Right kidney (tissue), 1 donor: ENCODE measurements around the gene CDH4.

Source experiments
- DNase-seq: peaks from one replicate; pipeline ENCODE4 v3.0.0-alpha.2; 2016

CDH4 gene

GRCh38 chr20:61830991-61831390 lies 578.9 kb downstream of the CDH4 start:
- DNase-seq: no peak

DNA sequence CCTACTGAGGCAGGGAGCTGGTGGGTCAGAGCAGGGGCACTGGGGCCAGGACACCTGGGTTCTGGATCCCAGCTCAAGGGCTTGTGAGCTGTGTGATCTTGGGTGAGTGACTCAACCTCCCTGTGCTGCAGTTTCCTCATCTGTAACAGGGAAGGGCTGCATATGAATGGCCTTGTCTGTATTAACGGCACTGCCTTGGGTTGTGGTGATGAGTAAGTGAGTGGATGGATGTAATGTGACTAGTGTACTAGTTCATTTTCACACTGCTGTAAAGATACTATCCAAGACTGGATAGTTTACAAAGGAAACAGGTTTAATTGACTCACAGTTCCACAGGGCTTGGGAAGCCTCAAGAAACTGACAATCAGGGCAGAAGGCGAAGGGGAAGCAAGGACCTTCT lies 580.1 kb downstream of the CDH4 start:
- no peak for DNase-seq

- no peak for DNase-seq
Observed at GRCh38 chr20:61833807-61834610, 581.9 kb downstream of the CDH4 start.

GRCh38 chr20:61835301-61835700 lies 583.2 kb downstream of the CDH4 start:
- no peak for DNase-seq

DNA sequence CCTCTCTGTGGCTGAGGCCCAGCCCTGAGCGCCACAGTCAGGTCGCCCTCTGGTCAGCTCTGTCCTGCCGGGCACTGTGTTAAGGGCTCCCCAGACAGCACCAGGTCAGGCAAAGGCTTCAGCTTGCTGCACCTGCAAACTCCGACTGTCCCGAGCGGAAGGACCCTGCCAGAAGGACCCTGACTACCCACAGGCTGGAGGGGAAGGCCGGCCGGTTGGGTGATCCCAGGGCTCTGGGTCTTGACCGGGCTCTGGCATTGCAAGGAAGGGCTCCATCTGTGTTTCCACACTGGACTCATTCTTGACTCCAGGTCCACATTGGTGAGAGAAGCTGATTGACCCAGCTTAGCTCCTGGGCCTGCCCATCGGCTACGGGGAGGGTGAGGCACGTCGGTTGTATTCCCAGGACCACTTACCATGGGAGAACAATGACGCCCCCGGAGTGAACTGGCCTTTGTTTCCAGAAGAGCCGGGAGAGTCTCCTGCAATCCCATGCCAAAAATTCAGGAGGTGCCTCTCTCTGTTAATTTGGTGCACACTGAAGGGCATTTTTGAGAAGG lies 583.8 kb downstream of the CDH4 start:
- DNase-seq: no peak

GRCh38 chr20:61837200-61837599 lies 585.1 kb downstream of the CDH4 start:
- no peak for DNase-seq

DNA sequence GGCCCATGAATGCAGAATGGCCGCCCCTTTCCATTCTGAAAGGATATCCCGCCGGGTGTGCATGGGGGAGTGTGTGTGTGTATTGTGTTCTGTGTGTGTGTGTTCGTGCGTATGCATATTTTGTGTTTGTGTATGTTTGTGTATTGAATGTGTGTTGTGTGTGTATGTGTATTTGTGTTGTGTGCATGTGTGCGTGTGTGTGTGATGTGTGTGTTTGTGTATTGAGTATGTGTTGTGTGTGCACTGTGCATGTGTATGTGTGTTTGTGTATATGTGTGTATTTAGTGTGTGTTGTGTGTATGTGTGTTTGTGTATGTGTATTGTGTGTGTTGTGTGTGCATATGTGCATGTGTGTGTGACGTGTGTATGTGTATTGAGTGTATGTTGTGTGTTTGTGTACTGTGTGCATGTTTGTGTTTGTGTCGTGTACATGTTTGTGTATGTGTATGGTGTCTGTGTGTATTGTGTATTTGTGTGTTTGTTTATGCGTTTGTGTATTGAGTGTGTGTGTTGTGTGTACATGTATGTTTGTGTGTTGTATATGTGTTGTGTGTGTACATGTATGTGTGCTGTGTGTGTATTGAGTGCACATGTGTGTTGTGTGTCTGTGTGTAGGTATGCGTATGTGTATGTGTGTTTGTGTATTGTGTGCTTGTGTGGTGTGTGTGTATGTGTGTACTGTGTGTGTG lies 587.3 kb downstream of the CDH4 start:
- DNase-seq: no peak

DNA sequence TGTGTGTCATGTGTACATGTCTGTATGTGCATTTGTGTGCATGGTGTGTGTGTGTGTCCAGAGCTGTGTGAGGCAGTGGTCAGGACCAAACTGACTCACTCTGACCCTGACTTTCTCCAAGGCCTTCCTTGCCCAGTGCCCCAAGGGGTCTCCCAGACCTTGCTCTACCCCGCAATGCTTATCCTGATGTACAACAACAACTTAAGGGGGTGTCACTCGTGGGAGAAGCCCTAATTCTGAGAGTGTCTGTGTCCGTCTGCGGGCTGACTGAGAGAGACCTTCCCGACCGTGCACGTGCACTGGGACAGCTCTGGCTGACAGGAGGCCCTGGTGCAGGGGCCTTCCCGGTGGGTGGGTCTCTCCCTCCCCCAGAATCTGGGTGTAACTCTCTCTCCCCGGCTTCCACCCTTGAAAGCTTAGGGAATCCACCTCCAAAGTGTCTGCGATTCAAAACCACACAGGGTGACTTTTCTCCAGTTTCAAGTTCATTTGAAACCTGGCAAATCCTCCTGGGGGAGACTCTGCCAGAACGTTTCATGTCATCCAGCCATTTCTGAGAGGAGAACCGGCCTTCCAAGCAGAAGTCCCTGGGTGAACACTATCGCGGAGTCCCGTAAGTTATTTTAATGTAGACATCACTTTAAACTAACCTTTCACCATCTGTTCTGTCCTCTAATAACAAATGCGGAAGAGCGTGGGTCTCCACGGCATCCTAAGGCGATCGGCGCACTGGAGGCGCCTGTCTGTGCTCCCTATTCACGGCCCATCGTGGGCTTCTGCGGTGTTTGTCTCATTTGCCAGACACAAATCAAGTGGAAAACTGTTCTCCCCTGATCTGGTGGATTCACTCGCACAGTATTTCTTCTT lies 588.1 kb downstream of the CDH4 start:
- no peak for DNase-seq

DNA sequence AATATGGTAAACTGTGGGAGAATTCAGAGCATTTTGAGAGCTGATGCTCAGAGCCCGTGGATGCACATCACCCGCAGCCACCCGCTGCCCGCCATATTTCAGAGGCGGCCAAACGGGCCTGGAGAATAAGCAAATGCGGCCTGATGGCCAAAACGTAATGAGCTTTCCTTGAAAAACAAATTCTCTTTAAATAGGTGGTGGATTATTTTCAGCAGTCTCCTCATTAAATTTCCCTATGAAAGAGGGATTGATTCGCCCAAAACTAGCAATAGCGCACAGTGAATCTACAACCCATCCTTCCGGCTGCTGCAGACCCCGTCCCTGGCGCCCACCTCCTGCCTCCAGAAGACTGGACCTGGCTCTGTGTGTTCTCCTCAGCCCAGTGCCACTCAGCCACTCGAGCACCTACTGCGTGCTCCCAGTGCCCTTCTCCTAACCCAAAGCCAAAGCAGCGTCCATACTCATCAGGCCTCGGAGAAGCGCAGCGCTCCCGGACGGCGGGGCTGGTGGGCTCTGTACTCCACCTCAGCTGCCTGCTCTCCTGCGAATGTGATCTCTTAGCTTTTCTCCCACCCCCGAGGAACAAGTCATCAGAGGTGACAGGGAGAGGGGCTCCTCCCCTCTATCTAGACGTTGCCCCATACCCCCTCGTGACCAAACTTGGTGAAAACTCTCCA lies 588.9 kb downstream of the CDH4 start:
- DNase-seq: no peak

DNA sequence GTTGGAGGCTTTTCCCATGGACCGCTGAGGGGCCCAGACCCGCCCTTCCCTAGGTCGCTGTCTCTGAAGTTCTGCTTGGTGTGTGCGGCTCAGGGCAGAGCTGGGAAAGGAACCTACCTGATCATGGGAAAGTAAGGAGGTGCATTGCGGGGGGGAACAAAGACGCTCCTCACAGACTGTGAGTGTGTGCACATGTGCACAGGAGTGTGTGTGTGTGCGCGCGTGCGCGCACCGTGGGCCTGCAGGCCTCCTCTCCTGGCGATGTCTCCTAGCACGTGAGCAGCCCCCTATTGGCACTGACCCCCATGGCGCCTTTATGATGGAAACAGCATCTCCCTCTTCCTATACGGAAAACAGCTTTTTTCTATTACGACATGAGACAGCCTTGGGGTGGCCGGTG lies 589.5 kb downstream of the CDH4 start:
- no peak for DNase-seq

- DNase-seq: no peak
Observed at GRCh38 chr20:61841966-61842365, 589.9 kb downstream of the CDH4 start.

DNA sequence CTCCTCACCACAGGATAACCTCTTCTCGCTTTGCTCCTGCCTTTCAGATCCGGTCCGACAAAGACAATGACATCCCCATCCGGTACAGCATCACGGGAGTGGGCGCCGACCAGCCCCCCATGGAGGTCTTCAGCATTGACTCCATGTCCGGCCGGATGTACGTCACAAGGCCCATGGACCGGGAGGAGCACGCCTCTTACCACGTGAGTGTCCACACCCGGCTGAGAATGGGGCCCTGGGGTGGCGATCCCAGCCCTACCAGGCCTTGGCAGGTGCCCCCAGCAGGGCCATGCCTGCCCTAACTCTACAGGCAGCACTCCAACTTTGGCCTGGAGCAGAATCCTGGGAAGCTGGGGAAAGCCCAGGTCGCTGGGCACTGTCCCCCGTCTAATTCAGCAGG lies 592.6 kb downstream of the CDH4 start:
- DNase-seq: no peak

DNA sequence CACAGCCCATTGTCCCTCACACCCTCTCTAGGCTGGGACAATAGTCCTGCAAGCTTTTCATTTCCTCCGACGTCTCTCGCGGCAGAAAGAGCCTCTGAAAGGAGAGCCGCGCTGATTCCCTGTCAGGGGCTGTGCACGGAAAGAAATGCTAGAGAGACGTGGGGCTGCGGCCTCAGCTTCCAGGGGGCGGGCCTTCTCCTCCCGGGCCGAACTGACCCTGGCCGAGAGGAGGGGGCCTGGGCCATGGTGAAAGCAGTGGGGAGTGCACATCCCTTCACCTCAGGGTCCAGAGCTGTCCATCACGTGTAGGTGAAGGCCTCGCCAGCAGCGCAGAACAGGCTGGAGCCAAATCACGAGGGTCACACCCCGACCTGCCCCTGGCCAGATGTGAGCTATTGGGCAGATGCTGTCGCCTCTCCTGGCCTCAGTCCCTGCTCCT lies 593.2 kb downstream of the CDH4 start:
- DNase-seq: no peak

GRCh38 chr20:61846074-61846473 lies 594.0 kb downstream of the CDH4 start:
- DNase-seq: no peak

DNA sequence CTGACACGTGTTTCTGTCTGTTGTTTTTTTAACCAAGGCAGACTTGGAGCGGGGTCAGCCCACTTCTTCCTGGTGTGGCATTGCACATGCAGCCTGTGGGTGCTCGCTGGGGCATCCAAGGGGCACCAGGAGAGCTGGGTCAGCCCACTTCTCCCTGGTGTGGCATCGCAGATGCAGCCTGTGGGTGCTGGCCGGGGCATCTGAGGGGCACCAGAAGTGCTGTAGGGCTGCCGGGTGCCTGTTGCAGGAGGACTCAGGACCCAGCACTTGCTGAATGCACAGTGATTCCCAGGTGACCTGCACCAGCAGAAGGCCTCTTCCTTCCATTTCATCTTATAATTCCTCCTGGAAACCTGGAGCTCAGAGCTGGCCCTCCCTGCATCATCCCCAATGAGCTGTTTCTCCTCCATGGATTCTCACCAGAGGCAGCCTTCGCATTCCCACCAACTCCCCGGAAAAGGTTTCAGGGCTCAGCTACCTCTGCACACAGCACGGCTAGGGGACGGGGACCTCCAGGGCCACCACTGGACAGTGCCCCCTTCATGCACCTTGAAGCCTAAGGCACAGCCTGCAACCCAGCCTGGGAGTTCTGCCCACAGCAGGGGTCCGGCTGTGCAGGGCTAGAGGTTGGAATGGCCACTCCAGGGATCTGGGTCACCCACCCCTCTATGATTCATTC lies 594.8 kb downstream of the CDH4 start:
- DNase-seq: no peak

- no peak for DNase-seq
Observed at GRCh38 chr20:61847420-61847748, 595.3 kb downstream of the CDH4 start.

- no peak for DNase-seq
Observed at GRCh38 chr20:61847986-61848385, 595.9 kb downstream of the CDH4 start.

- DNase-seq: no peak
Observed at GRCh38 chr20:61848851-61849250, 596.8 kb downstream of the CDH4 start.

- no peak for DNase-seq
Observed at GRCh38 chr20:61849376-61849775, 597.3 kb downstream of the CDH4 start.

GRCh38 chr20:61849822-61850221 lies 597.8 kb downstream of the CDH4 start:
- no peak for DNase-seq

GRCh38 chr20:61850457-61850856 lies 598.4 kb downstream of the CDH4 start:
- no peak for DNase-seq
